Kidney (tissue), 14 donors: ENCODE results near the gene LHFPL4. TPM values are rescaled to one million over a fixed set of nuclear protein-coding genes. Genes with fewer than 3 reads are reported as not detected.
"Not testable (repeated sequence)": the region's sequence is repeated elsewhere in the genome, so short reads cannot be mapped to it uniquely, and the experiment has no call there.

Experiments
- DNase-seq, 5 donors: peaks; one replicate each; pipeline ENCODE4 v3.0.0-alpha.2; 2013 to 2020
- FAIRE-seq: peaks from 2 replicates; lab custom pipeline; 2012; peaks lifted over from hg19 to GRCh38; lab: Jason Lieb, UNC
- H3K27ac ChIP-seq, 2 donors: one replicate each; pipeline ENCODE4 v1.7.0; 2013; ENCODE audit warnings: low read depth in 2 of 2, low read length in 2 of 2, inconsistent platforms in 1 of 2
- H3K27me3 ChIP-seq: one replicate; pipeline ENCODE4 v1.7.1; 2013; ENCODE audit warnings: low read length, inconsistent platforms; ENCODE audit not compliant: control insufficient read depth, insufficient read depth
- H3K36me3 ChIP-seq, 3 donors: one replicate each; pipeline versions ENCODE4 v1.7.0 to v1.7.1; 2013; ENCODE audit warnings: low read length in 3 of 3, control low read depth in 1 of 3, inconsistent platforms in 1 of 3; ENCODE audit not compliant: insufficient read depth in 3 of 3, control insufficient read depth in 2 of 3
- H3K4me1 ChIP-seq, 3 donors: one replicate each; pipeline versions ENCODE4 v1.7.0 to v1.7.1; 2013; ENCODE audit warnings: low read length in 3 of 3, inconsistent platforms in 1 of 3, low read depth in 1 of 3; ENCODE audit not compliant: control insufficient read depth in 2 of 3, insufficient read depth in 2 of 3
- H3K4me3 ChIP-seq, 3 donors: one replicate each; pipeline versions ENCODE4 v1.7.0 to v1.8.1; 2013; ENCODE audit warnings: low read length in 3 of 3, control low read depth in 1 of 3, inconsistent platforms in 1 of 3
- H3K9ac ChIP-seq, 3 donors: one replicate each; pipeline versions ENCODE4 v1.7.0 to v1.7.1; 2013; ENCODE audit warnings: low read length in 3 of 3, control low read depth in 1 of 3, inconsistent platforms in 1 of 3
- H3K9me3 ChIP-seq, 3 donors: one replicate each; pipeline versions ENCODE4 v1.7.0 to v1.7.1; 2013; ENCODE audit warnings: low read length in 3 of 3, control low read depth in 1 of 3, inconsistent platforms in 1 of 3; ENCODE audit not compliant: control insufficient read depth in 2 of 3, insufficient read depth in 1 of 3
- intact Hi-C: fragments of 100-400 bp; cut with DNase I; formaldehyde crosslinking; loops from one replicate; pipeline ENCODE4 v1.11.1; 2022
- polyA plus RNA-seq: library from polyadenylated mRNA; stranded (reverse); fragments of 350-450 nt; fragmentation: Illumina TruSeq; extraction: RNeasy Lipid Tissue Mini Kit (QIAGEN cat#74804); gene quantifications from one replicate; pipeline ENCODE4 v1.2.3, GENCODE V29; 2014; ENCODE audit warnings: low read depth, low replicate concordance; ENCODE audit not compliant: insufficient read depth
- total RNA-seq: library from RNA; stranded (reverse); fragmentation: NEBNext Ultra II Directional; extraction: Animal tissue kit (Norgen Biotek cat#: 25700); gene quantifications from one replicate; pipeline ENCODE4 v1.2.1, GENCODE V29; 2021
- TF ChIP-seq, protein P1 (sequence below): IDR thresholded peaks from 3 replicates; pipeline ENCODE4 v1.5.1; 2012; ENCODE audit warnings: mild to moderate bottlenecking, moderate library complexity, borderline replicate concordance; ENCODE audit not compliant: insufficient read depth; ENCODE audit errors: extremely low read depth
- donor health status: control.
- donor health status: control.
- donor health status: control.
- donor health status: control.
- donor health status: control.
- donor health status: DM: yes; HTN: yes; CAD: no.
- donor health status: Normal renal cell carcinoma (clear cell type).

Gene LHFPL4
- total and polyA plus RNA-seq, 2 donors from 2014 or later = 0.25 TPM; not detected in 1

- no peak for DNase-seq
- no peaks in the 10 kb centered on the region for H3K36me3 ChIP-seq
- H3K27ac ChIP-seq = no peak overlapping the region
- H3K4me1 ChIP-seq = no peaks in the 10 kb centered on the region
- intact Hi-C loops = no loop called here
- H3K9me3 ChIP-seq = peaks cover 0 to 6% (median 0%) of the 10 kb centered on the region in 3 donors
- no peak overlapping the region for H3K9ac ChIP-seq
- TF ChIP-seq, protein P1, sequence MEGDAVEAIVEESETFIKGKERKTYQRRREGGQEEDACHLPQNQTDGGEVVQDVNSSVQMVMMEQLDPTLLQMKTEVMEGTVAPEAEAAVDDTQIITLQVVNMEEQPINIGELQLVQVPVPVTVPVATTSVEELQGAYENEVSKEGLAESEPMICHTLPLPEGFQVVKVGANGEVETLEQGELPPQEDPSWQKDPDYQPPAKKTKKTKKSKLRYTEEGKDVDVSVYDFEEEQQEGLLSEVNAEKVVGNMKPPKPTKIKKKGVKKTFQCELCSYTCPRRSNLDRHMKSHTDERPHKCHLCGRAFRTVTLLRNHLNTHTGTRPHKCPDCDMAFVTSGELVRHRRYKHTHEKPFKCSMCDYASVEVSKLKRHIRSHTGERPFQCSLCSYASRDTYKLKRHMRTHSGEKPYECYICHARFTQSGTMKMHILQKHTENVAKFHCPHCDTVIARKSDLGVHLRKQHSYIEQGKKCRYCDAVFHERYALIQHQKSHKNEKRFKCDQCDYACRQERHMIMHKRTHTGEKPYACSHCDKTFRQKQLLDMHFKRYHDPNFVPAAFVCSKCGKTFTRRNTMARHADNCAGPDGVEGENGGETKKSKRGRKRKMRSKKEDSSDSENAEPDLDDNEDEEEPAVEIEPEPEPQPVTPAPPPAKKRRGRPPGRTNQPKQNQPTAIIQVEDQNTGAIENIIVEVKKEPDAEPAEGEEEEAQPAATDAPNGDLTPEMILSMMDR = no peak
- H3K4me3 ChIP-seq = no peak overlapping the region
- no peak for FAIRE-seq
- no peaks in the 10 kb centered on the region for H3K27me3 ChIP-seq
These were observed 15.4 kb upstream of the LHFPL4 start for GRCh38 chr3:9569054-9569453.

GRCh38 chr3:9565316-9565715 is 11.7 kb upstream of the LHFPL4 start:
- Histone ChIP-seq H3K9me3 (peaks cover 0 to 6% (median 0%) of the 10 kb centered on the region in 3 donors), H3K27me3 (no peaks in the 10 kb centered on the region), H3K4me3 (no peak overlapping the region), H3K4me1 (no peaks in the 10 kb centered on the region), H3K27ac (no peak overlapping the region), H3K9ac (no peak overlapping the region), H3K36me3 (no peaks in the 10 kb centered on the region)
- intact Hi-C loops = no loop called here
- FAIRE-seq (no peak), DNase-seq (no peak)
- TF ChIP-seq, protein P1 = no peak

- TF ChIP-seq, protein P1 = no peak
- H3K9ac ChIP-seq = no peak overlapping the region
- FAIRE-seq (no peak), DNase-seq (no peak)
- H3K27ac ChIP-seq = no peak overlapping the region
- no peak overlapping the region for H3K4me3 ChIP-seq
- peaks cover 0 to 5% (median 0%) of the 10 kb centered on the region in 3 donors for H3K9me3 ChIP-seq
- no peaks in the 10 kb centered on the region for H3K27me3 ChIP-seq
- no peaks in the 10 kb centered on the region for H3K36me3 ChIP-seq
- intact Hi-C loops = no loop called here
- no peaks in the 10 kb centered on the region for H3K4me1 ChIP-seq
These were observed 10.2 kb upstream of the LHFPL4 start for GRCh38 chr3:9563851-9564250.

GRCh38 chr3:9560056-9560455 is 6.4 kb upstream of the LHFPL4 start:
- H3K36me3 ChIP-seq, DNase-seq, H3K4me3 ChIP-seq, H3K27me3 ChIP-seq, FAIRE-seq, H3K9me3 ChIP-seq, H3K4me1 ChIP-seq, H3K9ac ChIP-seq, intact Hi-C loops, H3K27ac ChIP-seq: not testable (repeated sequence)
